ENCODE measurements around the gene PIK3R1.

Gene PIK3R1

GRCh38 chr5:68274847-68275651 is 59.5 kb downstream of the PIK3R1 start:
- no peak for DNase-seq (ENCODE audit: low read depth, low spot score)
- TF ChIP-seq, protein P1, sequence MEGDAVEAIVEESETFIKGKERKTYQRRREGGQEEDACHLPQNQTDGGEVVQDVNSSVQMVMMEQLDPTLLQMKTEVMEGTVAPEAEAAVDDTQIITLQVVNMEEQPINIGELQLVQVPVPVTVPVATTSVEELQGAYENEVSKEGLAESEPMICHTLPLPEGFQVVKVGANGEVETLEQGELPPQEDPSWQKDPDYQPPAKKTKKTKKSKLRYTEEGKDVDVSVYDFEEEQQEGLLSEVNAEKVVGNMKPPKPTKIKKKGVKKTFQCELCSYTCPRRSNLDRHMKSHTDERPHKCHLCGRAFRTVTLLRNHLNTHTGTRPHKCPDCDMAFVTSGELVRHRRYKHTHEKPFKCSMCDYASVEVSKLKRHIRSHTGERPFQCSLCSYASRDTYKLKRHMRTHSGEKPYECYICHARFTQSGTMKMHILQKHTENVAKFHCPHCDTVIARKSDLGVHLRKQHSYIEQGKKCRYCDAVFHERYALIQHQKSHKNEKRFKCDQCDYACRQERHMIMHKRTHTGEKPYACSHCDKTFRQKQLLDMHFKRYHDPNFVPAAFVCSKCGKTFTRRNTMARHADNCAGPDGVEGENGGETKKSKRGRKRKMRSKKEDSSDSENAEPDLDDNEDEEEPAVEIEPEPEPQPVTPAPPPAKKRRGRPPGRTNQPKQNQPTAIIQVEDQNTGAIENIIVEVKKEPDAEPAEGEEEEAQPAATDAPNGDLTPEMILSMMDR (IDR thresholded peaks at IDR 0.05; ENCODE audit: low read depth, low read length) = no peak
- H3K4me3 ChIP-seq (ENCODE audit: low read depth, low read length) = no peak overlapping the region
- in situ Hi-C loops (cut with HindIII; ENCODE audit: low sequenced_read_pairs) = no loop called here

DNA sequence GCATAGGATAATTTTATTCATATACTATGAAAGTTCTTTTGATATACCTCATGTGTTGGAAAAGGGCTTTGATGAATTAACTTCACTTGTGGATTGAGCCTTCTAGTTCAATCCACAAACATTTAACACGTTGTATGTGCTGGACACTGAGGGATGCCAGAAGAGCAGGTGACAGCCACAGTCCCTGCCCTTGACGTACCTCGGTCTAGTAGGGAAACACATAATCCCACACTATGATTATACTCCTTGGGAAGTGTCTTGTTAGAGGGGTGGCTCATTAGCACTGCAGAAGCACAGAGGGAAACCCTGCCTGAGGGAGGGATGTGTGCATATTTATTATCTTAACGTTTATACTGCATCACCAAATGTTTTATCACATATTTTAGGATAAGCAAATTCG is 61.2 kb downstream of the PIK3R1 start:
- H3K4me3 ChIP-seq (ENCODE audit: low read depth, low read length) = no peak overlapping the region
- TF ChIP-seq, protein P1 (IDR thresholded peaks at IDR 0.05; ENCODE audit: low read depth, low read length) = no peak
- in situ Hi-C loops (cut with HindIII; ENCODE audit: low sequenced_read_pairs) = no loop called here
- DNase-seq (ENCODE audit: low read depth, low spot score) = no peak

GRCh38 chr5:68277431-68277830 is 61.9 kb downstream of the PIK3R1 start:
- in situ Hi-C loops (cut with HindIII; ENCODE audit: low sequenced_read_pairs) = no loop called here
- H3K4me3 ChIP-seq (ENCODE audit: low read depth, low read length) = no peak overlapping the region
- TF ChIP-seq, protein P1 (IDR thresholded peaks at IDR 0.05; ENCODE audit: low read depth, low read length) = no peak
- peak; percentile 78 for DNase-seq (ENCODE audit: low read depth, low spot score)

DNA sequence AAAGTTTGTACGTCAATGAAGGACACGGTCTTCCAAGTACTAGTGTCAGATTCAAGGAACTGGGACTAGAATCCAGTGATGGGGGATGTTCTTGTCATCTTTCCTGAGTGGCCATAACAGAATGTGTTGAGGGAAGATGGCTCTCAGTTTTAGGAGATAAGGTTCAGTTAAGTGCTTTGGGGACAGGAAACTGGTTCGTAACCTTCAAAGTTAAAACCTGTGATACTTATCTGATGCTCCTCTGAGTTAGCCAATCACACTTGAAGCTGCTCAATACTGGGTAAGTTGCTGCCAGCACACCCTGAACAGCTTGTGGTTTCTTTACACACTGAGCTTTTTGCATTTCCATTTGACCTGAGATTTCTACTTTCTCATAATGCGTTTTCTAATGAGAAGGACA is 64.4 kb downstream of the PIK3R1 start:
- in situ Hi-C loops (cut with HindIII; ENCODE audit: low sequenced_read_pairs) = no loop called here
- TF ChIP-seq, protein P1 (IDR thresholded peaks at IDR 0.05; ENCODE audit: low read depth, low read length) = no peak
- no peak for DNase-seq (ENCODE audit: low read depth, low spot score)
- no peak overlapping the region for H3K4me3 ChIP-seq (ENCODE audit: low read depth, low read length)

DNA sequence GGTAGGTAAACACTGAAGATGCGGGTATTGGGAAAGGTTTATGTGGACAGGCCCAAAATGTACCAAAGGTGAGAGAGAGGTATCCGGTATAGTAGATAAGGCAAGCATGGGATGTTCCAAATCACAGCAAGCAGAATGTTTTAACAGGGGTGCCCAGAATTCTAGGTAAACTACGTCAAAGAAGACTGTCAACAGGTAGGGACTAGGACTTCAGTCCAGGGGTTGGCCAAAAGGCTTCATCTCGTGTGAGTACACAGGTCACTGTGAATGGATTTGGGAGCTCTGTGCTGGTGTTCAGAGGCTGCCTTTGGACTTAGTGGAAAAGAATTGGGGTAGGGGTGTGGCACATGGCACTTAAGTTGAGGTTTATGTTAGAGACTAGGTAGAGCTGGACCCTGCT is 66.4 kb downstream of the PIK3R1 start:
- TF ChIP-seq, protein P1 (IDR thresholded peaks at IDR 0.05; ENCODE audit: low read depth, low read length) = no peak
- H3K4me3 ChIP-seq (ENCODE audit: low read depth, low read length) = no peak overlapping the region
- DNase-seq (ENCODE audit: low read depth, low spot score) = no peak
- in situ Hi-C loops (cut with HindIII; ENCODE audit: low sequenced_read_pairs) = no loop called here

DNA sequence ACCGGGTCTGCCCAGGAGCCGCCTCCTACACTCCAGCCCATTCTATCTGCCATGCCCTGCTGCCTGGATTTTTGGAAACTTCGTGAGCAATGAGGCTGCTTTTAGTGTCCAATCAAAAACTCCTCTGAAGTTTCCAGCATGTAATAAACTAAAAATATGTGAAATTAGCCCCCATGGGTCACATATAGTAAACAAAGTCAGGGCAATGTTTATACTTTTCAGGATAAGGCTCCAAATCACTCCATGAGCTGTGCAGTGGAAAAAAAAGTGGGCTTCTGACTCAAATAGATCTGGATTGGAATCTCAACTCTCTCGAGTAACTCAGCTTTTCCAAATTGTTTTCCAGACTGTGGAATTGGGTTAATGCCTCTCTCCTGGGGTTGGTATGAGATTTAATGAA is 68.2 kb downstream of the PIK3R1 start:
- DNase-seq (ENCODE audit: low read depth, low spot score) = no peak
- TF ChIP-seq, protein P1 (IDR thresholded peaks at IDR 0.05; ENCODE audit: low read depth, low read length) = no peak
- no peak overlapping the region for H3K4me3 ChIP-seq (ENCODE audit: low read depth, low read length)
- in situ Hi-C loops (cut with HindIII; ENCODE audit: low sequenced_read_pairs) = no loop called here
